ENCODE measurements around the gene CARS2.

CARS2 gene

DNA sequence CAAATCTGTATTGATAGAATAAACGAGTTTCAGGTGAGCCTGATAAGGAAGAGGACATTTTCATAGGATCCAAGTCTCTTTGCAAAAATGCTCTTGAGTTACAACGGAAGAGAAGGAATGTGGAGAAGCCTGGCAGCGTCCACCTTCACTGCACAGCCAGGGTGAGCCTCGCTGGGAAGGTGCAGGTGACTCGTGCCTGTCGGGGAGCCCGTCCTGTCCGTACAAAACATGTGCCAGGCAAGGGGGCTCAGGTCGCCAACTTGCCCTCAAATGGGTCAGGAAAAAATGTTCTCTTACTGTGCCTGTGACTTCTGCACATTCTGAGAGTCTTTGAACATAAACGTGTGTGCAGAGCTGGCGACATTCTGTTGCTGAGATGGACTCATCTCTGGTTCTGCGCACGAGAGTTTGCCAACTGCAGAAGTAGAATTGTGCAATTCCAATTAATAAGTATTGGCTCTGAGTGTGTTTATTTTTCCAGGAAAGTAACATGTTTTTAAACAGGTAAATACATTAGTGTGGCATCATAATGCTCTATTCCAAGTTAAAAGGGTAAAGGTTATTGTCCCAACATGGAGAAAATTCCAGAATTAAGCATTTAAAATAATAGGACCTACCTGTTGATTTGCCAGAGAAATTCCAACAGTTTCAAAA, 62.0 kb downstream of the CARS2 start:
- peaks cover 0 to 10% (median 9%) of the 10 kb centered on the region in 4 experiments for H3K4me1 ChIP-seq (ENCODE audit: control extremely low read depth in 1 of 4, control insufficient read depth in 4 of 4, insufficient read depth in 4 of 4, low read length in 3 of 4)
- no peak for DNase-seq
- no peak overlapping the region for H3K4me3 ChIP-seq (ENCODE audit: control insufficient read depth in 1 of 7, extremely low read depth in 1 of 7, insufficient read depth in 4 of 7, low read depth in 2 of 7, low read length in 6 of 7)
- H3K27ac ChIP-seq (ENCODE audit: insufficient read depth in 1 of 2, low read depth in 1 of 2, low read length in 2 of 2, poor library complexity in 1 of 2, severe bottlenecking in 2 of 2), result no peak overlapping the region
- H3K27me3 ChIP-seq (replicated peaks in 2 of 5; ENCODE audit: control insufficient read depth in 4 of 5, insufficient read depth in 5 of 5, low read length in 4 of 5), result no peaks in the 10 kb centered on the region
- ChIA-PET POLR2A (interaction anchor here (0.6 kb wide), 1 partner anchor 20 kb away, joined by 4 read pairs; no protein-coding TSS in a partner anchor), CTCF (interaction anchor here (0.7 to 4.3 kb wide), 16 partner anchors 9 to 424 kb away, joined by 3 to 22 read pairs (median 4); no protein-coding TSS in a partner anchor)
- H3K9me3 ChIP-seq (ENCODE audit: control extremely low read depth in 1 of 5, control insufficient read depth in 4 of 5, insufficient read depth in 2 of 5, low read depth in 1 of 5, low read length in 4 of 5), result no peaks in the 10 kb centered on the region
- H3K36me3 ChIP-seq (ENCODE audit: control insufficient read depth in 4 of 4, insufficient read depth in 4 of 4, low read length in 3 of 4), result peaks cover 11 to 83% (median 55%) of the 10 kb centered on the region in 4 experiments
- 87% methylated on average over 10 of the region's 13 CpGs for WGBS (ENCODE audit: insufficient coverage)

DNA sequence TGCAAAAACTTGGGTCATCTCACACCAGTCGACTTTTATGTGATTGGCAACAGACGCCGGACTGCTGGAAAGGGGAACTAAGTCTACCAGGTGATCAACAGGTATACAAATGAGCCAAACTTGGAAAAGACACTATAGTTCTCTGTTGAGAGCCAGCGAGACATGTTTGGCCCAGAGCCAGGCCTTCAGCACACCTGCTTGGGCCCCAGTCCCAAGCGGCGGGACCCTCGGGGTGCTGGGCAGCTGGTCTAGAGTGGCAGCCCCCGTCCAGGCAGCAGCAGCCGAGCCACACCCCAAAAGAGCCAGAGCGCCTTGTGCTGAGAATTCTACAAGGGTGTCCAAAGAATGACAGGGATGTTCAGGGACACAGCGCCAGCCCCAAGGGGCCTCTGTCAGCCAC, 62.6 kb downstream of the CARS2 start:
- ChIA-PET POLR2A (no interaction called here), CTCF (interaction anchor here (1.1 to 1.2 kb wide), 2 partner anchors 9 to 48 kb away, joined by 3 to 4 read pairs; no protein-coding TSS in a partner anchor)
- no peaks in the 10 kb centered on the region for H3K9me3 ChIP-seq (ENCODE audit: control extremely low read depth in 1 of 5, control insufficient read depth in 4 of 5, insufficient read depth in 2 of 5, low read depth in 1 of 5, low read length in 4 of 5)
- no peak overlapping the region for H3K27ac ChIP-seq (ENCODE audit: insufficient read depth in 1 of 2, low read depth in 1 of 2, low read length in 2 of 2, poor library complexity in 1 of 2, severe bottlenecking in 2 of 2)
- no peaks in the 10 kb centered on the region for H3K27me3 ChIP-seq (replicated peaks in 2 of 5; ENCODE audit: control insufficient read depth in 4 of 5, insufficient read depth in 5 of 5, low read length in 4 of 5)
- 96% methylated on average over 11 of the region's 11 CpGs for WGBS (ENCODE audit: insufficient coverage)
- no peak overlapping the region for H3K4me3 ChIP-seq (ENCODE audit: control insufficient read depth in 1 of 7, extremely low read depth in 1 of 7, insufficient read depth in 4 of 7, low read depth in 2 of 7, low read length in 6 of 7)
- peaks cover 0 to 10% (median 9%) of the 10 kb centered on the region in 4 experiments for H3K4me1 ChIP-seq (ENCODE audit: control extremely low read depth in 1 of 4, control insufficient read depth in 4 of 4, insufficient read depth in 4 of 4, low read length in 3 of 4)
- peaks cover 11 to 83% (median 57%) of the 10 kb centered on the region in 4 experiments for H3K36me3 ChIP-seq (ENCODE audit: control insufficient read depth in 4 of 4, insufficient read depth in 4 of 4, low read length in 3 of 4)
- DNase-seq, result no peak

DNA sequence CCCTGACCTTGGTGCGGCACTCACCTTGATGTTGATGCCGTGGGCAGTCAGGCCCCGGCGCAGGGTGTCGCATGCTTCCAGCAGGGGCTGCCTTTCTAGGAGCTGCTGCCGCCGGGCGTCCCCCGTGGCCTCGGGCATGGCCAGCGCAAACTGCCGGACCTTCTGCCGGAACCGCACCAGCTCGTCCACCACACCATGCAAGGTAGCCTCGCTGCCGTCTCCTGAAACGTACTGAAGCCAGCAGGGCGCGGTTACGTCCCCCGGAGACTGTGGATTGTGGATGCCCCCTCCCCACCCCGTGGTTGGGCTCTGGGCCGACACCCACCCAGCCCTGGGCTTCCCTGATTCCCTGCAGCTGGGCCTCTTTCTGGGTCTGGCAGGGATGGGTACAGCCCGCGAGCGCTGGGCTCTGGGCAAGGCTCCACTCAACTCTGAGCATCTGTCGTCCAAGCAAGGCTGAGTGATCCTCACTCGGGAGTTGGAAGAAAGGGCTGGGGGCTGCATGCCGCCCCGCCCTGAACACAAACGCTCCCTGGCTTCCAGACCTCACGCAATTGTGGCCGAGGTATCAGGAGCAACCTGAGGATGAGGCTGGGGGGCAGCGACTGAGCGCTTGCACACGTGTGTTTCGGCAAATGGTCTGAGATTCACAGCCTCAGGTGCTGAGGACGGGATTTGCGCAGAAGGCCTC, 63.5 kb downstream of the CARS2 start:
- H3K27ac ChIP-seq (ENCODE audit: insufficient read depth in 1 of 2, low read depth in 1 of 2, low read length in 2 of 2, poor library complexity in 1 of 2, severe bottlenecking in 2 of 2), result no peak overlapping the region
- peaks cover 0 to 10% (median 9%) of the 10 kb centered on the region in 4 experiments for H3K4me1 ChIP-seq (ENCODE audit: control extremely low read depth in 1 of 4, control insufficient read depth in 4 of 4, insufficient read depth in 4 of 4, low read length in 3 of 4)
- H3K4me3 ChIP-seq (ENCODE audit: control insufficient read depth in 1 of 7, extremely low read depth in 1 of 7, insufficient read depth in 4 of 7, low read depth in 2 of 7, low read length in 6 of 7), result no peak overlapping the region
- ChIA-PET POLR2A (no interaction called here), CTCF (interaction anchor here (1.2 kb wide), 1 partner anchor 47 kb away, joined by 4 read pairs; no protein-coding TSS in a partner anchor)
- H3K9me3 ChIP-seq (ENCODE audit: control extremely low read depth in 1 of 5, control insufficient read depth in 4 of 5, insufficient read depth in 2 of 5, low read depth in 1 of 5, low read length in 4 of 5), result no peaks in the 10 kb centered on the region
- no peak for DNase-seq
- 97% methylated on average over 39 of the region's 40 CpGs for WGBS (ENCODE audit: insufficient coverage)
- peaks cover 11 to 86% (median 59%) of the 10 kb centered on the region in 4 experiments for H3K36me3 ChIP-seq (ENCODE audit: control insufficient read depth in 4 of 4, insufficient read depth in 4 of 4, low read length in 3 of 4)
- no peaks in the 10 kb centered on the region for H3K27me3 ChIP-seq (replicated peaks in 2 of 5; ENCODE audit: control insufficient read depth in 4 of 5, insufficient read depth in 5 of 5, low read length in 4 of 5)

DNA sequence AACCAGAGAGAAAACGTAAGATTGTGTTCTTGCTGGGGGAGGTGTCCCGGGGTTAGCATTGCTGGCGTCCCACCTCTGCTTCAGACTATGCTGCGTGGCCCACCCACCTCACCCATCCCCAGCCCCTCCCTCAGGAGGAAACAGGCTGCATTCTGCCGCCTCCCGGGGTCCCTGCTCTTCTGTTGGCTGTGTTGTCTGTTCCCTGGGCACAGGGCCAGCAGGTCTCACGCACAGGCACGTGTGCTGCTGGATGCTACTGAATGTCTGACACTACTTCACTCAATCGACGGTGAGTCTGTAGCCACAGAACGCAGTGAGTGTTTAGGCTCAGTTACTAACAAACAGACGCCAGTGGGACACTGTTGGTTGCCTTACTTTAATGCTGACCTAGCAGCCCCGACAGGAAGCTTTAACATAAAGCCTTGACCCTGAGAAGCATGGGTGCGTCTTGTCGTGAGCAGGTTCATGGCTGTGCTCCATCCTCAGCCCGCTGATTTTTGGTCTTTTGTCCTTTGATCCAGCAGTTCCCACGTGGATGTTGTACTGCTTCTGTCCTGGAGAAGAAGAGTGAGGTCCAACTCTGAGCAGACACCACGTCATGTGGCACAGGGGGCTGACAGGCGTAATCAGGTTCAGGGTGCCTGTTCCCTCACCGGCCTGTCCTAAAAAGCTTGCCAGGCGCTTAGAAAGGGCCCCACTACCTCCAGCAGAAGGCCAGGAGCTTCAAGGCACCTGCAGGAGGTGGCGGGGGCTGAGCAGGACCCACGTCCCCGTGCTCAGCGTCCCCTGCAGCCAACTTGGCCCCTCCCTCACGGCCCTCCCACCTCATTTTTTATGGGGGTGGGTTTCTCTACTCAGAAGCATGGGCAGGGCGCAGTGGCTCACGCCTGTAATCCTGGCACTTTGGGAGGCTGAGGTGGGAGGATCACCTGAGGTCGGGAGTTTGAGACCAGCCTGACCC, 64.6 kb downstream of the CARS2 start:
- 95% methylated on average over 22 of the region's 29 CpGs for WGBS (ENCODE audit: insufficient coverage)
- H3K4me1 ChIP-seq (ENCODE audit: control extremely low read depth in 1 of 4, control insufficient read depth in 4 of 4, insufficient read depth in 4 of 4, low read length in 3 of 4), result peaks cover 0 to 10% (median 9%) of the 10 kb centered on the region in 4 experiments
- no peak overlapping the region for H3K4me3 ChIP-seq (ENCODE audit: control insufficient read depth in 1 of 7, extremely low read depth in 1 of 7, insufficient read depth in 4 of 7, low read depth in 2 of 7, low read length in 6 of 7)
- no peak overlapping the region for H3K27ac ChIP-seq (ENCODE audit: insufficient read depth in 1 of 2, low read depth in 1 of 2, low read length in 2 of 2, poor library complexity in 1 of 2, severe bottlenecking in 2 of 2)
- POLR2A ChIA-PET, result interaction anchor here (0.6 kb wide), 1 partner anchor 193 kb away, joined by 3 read pairs; no protein-coding TSS in a partner anchor
- CTCF ChIA-PET, result no interaction called here
- H3K27me3 ChIP-seq (replicated peaks in 2 of 5; ENCODE audit: control insufficient read depth in 4 of 5, insufficient read depth in 5 of 5, low read length in 4 of 5), result no peaks in the 10 kb centered on the region
- H3K9me3 ChIP-seq (ENCODE audit: control extremely low read depth in 1 of 5, control insufficient read depth in 4 of 5, insufficient read depth in 2 of 5, low read depth in 1 of 5, low read length in 4 of 5), result no peaks in the 10 kb centered on the region
- peaks cover 11 to 91% (median 65%) of the 10 kb centered on the region in 4 experiments for H3K36me3 ChIP-seq (ENCODE audit: control insufficient read depth in 4 of 4, insufficient read depth in 4 of 4, low read length in 3 of 4)
- DNase-seq, result no peak

DNA sequence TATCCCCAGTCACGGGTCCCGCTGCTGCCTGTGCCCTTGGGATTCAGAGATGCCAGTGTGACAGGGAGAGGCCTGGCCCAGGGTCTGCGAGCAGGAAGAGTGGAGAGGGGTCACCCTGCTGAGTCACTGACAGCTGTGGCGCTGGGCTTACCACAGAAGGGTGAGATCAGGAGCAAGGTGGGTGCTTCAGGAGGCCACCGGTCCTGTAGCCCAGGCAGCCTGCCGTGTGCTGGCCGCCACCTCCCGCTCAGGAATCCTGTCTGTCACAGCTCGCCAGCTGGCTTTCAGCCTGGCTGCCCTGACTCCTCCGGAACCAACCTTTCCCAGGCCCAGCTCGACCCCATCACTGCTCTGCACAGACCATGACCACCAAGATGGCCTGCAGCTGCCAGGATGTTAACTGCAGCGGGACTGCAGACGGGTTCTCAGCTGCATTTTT, 65.3 kb downstream of the CARS2 start:
- Histone ChIP-seq H3K9me3 (ENCODE audit: control extremely low read depth in 1 of 5, control insufficient read depth in 4 of 5, insufficient read depth in 2 of 5, low read depth in 1 of 5, low read length in 4 of 5) (no peaks in the 10 kb centered on the region), H3K27me3 (replicated peaks in 2 of 5; ENCODE audit: control insufficient read depth in 4 of 5, insufficient read depth in 5 of 5, low read length in 4 of 5) (no peaks in the 10 kb centered on the region), H3K36me3 (ENCODE audit: control insufficient read depth in 4 of 4, insufficient read depth in 4 of 4, low read length in 3 of 4) (peaks cover 11 to 93% (median 68%) of the 10 kb centered on the region in 4 experiments), H3K4me3 (ENCODE audit: control insufficient read depth in 1 of 7, extremely low read depth in 1 of 7, insufficient read depth in 4 of 7, low read depth in 2 of 7, low read length in 6 of 7) (no peak overlapping the region), H3K27ac (ENCODE audit: insufficient read depth in 1 of 2, low read depth in 1 of 2, low read length in 2 of 2, poor library complexity in 1 of 2, severe bottlenecking in 2 of 2) (no peak overlapping the region), H3K4me1 (ENCODE audit: control extremely low read depth in 1 of 4, control insufficient read depth in 4 of 4, insufficient read depth in 4 of 4, low read length in 3 of 4) (peaks cover 0 to 10% (median 9%) of the 10 kb centered on the region in 4 experiments)
- 95% methylated on average over 10 of the region's 13 CpGs for WGBS (ENCODE audit: insufficient coverage)
- CTCF ChIA-PET, result interaction anchor here (2.2 kb wide), 1 partner anchor 8 kb away, joined by 5 read pairs; no protein-coding TSS in a partner anchor
- POLR2A ChIA-PET, result no interaction called here
- DNase-seq, result no peak

DNA sequence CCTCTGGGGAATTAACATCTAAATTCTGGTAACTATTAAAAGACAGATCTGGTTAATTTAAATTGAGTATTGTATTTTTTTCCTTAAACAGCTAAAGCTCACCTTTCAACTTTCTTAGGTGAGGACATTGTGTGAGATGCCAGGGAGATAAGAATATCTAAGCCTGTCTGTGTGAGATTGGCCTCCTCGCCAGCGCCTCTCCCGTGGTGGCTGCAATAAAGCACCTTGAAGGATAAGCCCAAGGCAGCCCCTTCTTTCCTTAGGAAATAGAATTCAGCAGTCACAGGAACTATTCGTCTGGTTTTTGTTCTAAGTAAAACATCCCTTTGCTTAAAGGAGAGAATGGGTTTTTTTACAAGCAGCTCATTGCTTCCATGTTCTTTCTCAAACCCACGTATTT, 66.0 kb downstream of the CARS2 start:
- Histone ChIP-seq H3K4me3 (ENCODE audit: control insufficient read depth in 1 of 7, extremely low read depth in 1 of 7, insufficient read depth in 4 of 7, low read depth in 2 of 7, low read length in 6 of 7) (no peak overlapping the region), H3K27ac (ENCODE audit: insufficient read depth in 1 of 2, low read depth in 1 of 2, low read length in 2 of 2, poor library complexity in 1 of 2, severe bottlenecking in 2 of 2) (no peak overlapping the region), H3K9me3 (ENCODE audit: control extremely low read depth in 1 of 5, control insufficient read depth in 4 of 5, insufficient read depth in 2 of 5, low read depth in 1 of 5, low read length in 4 of 5) (no peaks in the 10 kb centered on the region), H3K36me3 (ENCODE audit: control insufficient read depth in 4 of 4, insufficient read depth in 4 of 4, low read length in 3 of 4) (peaks cover 11 to 93% (median 73%) of the 10 kb centered on the region in 4 experiments), H3K27me3 (replicated peaks in 2 of 5; ENCODE audit: control insufficient read depth in 4 of 5, insufficient read depth in 5 of 5, low read length in 4 of 5) (no peaks in the 10 kb centered on the region), H3K4me1 (ENCODE audit: control extremely low read depth in 1 of 4, control insufficient read depth in 4 of 4, insufficient read depth in 4 of 4, low read length in 3 of 4) (peaks cover 0 to 7% (median 6%) of the 10 kb centered on the region in 4 experiments)
- ChIA-PET CTCF (interaction anchor here (1.3 to 2.2 kb wide), 2 partner anchors 9 kb away, joined by 3 to 5 read pairs; no protein-coding TSS in a partner anchor), POLR2A (no interaction called here)
- 88% methylated on average over 4 of the region's 5 CpGs for WGBS (ENCODE audit: insufficient coverage)
- DNase-seq, result no peak
